Mammary epithelial cell (primary cell): ENCODE data around the gene HTR7.

Experiments
- EZH2 ChIP-seq: IDR thresholded peaks from 2 replicates; pipeline ENCODE4 v1.6.1; 2012; ENCODE audit warnings: low read length, inconsistent platforms, borderline replicate concordance
- TF ChIP-seq, protein P1 (sequence below), 2 donors: IDR thresholded peaks in 1 of 2; conservative IDR thresholded peaks in 1 of 2; 2 replicates each; pipeline ENCODE4 v1.5.1; 2011 to 2012; ENCODE audit warnings: inconsistent platforms in 2 of 2, low read length in 2 of 2, mild to moderate bottlenecking in 2 of 2, control low read depth in 1 of 2, low read depth in 1 of 2; ENCODE audit not compliant: insufficient read depth in 1 of 2; ENCODE audit errors: extremely low read depth in 1 of 2

DNA sequence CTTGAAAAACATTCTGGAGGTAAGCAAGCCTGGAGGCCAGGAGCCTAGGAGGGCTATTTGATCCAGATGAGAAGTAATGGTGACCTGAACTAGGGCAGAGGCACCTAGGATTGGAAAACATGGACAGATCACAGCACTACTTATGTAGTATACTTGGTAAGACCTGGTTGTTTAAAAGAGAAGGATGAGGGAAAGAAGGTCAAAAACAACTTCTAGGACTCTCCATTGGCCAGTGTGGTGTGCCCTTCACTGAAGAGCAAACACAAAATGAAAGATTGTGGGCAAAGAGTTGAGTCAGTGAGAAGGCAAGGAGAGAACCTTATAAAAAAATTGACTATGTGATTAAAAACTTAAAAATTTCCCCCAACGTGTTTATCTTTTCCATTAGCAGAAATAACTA lies 48.8 kb upstream of the HTR7 start:
- TF ChIP-seq EZH2 = no peak
- TF ChIP-seq, protein P1, sequence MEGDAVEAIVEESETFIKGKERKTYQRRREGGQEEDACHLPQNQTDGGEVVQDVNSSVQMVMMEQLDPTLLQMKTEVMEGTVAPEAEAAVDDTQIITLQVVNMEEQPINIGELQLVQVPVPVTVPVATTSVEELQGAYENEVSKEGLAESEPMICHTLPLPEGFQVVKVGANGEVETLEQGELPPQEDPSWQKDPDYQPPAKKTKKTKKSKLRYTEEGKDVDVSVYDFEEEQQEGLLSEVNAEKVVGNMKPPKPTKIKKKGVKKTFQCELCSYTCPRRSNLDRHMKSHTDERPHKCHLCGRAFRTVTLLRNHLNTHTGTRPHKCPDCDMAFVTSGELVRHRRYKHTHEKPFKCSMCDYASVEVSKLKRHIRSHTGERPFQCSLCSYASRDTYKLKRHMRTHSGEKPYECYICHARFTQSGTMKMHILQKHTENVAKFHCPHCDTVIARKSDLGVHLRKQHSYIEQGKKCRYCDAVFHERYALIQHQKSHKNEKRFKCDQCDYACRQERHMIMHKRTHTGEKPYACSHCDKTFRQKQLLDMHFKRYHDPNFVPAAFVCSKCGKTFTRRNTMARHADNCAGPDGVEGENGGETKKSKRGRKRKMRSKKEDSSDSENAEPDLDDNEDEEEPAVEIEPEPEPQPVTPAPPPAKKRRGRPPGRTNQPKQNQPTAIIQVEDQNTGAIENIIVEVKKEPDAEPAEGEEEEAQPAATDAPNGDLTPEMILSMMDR (conservative IDR thresholded peaks at IDR 0.05 in 1 of 2, IDR thresholded peaks at IDR 0.05 in 1 of 2; ENCODE audit: extremely low read depth in 1 of 2, insufficient read depth in 1 of 2, low read depth in 1 of 2, low read length in 2 of 2) = no peak
